Activated T-cell treated with anti-CD3 and anti-CD28 coated beads for 4 hours (primary cell): ENCODE measurements around the gene ENO3.

Experiments
- DNase-seq: peaks from one replicate; pipeline ENCODE4 v3.0.0-alpha.2; 2020

The ENO3 gene

DNA sequence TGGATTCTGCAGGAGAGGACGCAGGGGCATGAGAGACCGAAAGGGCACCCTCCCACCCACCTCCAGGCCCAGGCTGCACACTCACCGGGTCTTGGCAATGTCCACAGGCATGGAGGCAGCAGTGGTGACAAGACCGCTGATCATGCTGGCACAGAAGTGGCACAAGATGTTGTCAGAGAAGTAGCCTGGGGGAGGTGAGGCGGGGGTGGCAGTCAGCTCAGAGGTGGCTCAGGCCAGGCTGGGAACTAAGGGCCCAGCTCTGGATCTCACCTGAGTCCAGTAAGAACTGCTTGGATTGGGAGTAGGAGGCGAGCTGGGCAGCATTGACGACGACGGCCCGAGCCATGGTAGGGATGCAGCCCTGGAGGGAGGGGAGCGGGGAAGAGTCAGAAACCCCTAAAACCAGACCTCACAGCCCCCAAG lies 12.8 kb upstream of the ENO3 start:
- no peak for DNase-seq

DNA sequence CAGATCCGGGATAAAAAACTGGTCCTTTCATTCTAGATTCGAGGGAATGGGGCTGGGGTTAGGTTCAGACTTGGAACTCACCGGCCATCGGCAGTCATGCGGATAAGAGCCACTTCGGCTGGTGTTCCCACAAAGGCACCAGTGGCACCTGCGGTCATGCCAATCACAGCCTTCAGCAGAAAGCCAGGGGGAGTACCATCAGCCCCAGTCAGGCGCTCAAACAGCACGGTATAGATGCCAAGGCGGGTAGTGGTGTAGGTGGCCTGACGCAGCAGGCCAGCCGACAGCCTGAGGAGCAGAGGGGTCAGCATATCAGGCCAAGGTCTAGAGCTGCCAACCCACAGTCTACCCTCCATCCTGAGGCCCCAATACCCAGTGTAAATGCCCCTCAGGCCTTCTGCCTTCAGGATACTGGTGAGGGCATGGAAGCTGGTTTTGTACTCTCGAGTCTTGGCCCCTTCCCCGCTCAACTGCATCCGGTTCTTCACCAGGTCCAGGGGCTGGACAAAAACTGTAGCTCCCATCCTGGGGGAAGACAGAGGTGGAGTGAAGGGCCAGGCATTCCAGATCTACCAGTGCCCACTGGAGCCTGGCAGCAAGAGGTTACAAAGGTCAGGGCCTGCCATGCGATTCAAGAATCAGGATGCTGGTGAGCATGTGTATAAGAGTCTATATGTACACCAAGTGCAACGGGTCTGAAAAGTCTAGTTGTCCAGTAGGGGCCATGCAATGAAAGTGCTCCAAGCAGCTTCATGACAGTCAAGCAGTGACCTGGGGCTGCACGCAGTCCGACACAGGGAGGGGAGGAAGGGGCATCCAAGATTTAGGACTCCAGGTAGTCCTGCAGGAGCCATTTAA lies 12.0 kb upstream of the ENO3 start:
- DNase-seq, result no peak

DNA sequence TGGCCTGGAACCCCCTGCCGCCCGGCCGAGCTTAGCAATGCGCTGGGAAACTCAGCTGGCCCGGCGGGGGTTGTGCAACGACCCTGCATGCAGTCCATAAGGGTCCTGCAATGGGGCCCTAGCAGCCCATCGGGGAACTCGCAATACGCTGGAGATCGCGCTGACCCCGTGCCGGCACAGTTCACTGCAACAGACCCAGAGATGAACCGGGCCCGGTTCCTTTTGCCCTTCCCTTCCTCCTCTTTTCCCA lies 11.4 kb upstream of the ENO3 start:
- no peak for DNase-seq

DNA sequence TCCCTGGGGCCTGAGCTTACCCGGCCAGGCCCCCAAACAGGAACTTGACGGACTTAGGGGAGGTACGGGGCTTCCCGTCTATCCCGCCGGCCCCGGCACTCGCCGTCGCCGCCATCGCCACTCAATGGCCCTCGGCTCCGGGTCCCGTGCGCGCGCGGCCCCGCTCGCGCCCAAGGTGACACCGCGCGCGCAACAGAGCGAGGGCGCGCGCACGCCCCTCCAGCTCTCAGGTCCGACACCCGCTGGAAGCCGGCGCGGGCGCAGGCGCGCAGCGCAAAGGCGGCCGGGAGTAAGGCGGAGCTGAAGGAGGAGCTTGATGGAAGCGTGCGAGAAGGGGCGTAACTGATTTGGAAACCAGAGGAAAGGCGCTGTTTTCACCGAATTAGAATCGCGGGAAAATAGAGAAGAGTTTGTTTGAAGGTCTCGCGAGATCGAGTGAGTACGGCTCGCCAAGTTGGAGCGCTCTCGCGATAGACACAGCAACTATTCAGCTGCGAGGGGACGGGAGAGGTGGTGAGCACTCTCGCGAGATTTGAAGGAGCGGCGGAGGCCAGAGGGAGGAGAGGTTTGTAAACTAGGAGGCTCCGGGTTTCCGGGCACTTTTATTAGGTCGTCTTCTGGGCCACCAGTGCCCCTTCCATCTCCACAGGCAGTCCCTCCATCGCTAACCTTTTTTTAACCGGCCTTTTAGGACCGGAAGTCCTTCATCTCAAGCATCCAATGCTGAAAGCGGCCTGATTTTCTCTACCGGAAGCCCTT lies 10.9 kb upstream of the ENO3 start, which contains the start of the genes RNF167 and SLC25A11:
Gene RNF167, plus strand, starts transcription at position 473 of the 759 bp plus-strand sequence. CDS start 642 bp downstream, outside the sequence.
Gene SLC25A11, minus strand, starts transcription at position 251 of the 759 bp plus-strand sequence. Its CDS starts 136 bp downstream, at position 115.
- peak; percentile 89 for DNase-seq

DNA sequence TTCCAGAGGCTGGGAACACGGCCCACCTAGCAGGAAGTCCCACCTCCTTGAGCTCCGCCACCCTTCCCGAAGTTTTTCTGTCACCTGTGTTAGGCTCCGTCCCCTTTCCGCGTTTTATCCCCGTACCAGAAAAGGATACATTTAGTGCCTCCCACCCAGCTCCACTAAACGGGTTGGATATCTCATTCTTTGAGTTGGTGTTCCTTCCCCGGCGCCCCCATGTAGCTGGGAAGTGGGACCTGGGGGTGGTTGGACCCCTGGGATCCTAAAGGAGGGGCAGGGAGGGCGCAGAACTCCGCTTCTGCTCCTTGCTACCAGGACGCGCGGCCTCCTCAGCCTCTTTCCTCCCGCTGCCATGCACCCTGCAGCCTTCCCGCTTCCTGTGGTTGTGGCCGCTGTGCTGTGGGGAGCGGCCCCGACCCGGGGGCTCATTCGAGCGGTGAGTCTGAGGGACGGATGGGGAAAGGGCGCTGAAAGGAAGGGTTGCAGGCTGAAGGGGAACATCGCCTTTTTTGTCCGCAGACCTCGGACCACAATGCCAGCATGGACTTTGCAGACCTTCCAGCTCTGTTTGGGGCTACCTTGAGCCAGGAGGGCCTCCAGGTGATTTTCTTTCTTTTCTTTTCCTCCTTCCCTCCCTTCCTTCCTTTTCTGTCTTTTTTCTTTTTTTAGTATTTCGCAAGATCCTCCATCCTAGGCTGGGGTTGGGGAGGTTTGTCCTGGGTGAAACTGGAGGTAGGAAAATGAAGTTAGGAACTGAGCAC lies 10.2 kb upstream of the ENO3 start:
- no peak for DNase-seq

DNA sequence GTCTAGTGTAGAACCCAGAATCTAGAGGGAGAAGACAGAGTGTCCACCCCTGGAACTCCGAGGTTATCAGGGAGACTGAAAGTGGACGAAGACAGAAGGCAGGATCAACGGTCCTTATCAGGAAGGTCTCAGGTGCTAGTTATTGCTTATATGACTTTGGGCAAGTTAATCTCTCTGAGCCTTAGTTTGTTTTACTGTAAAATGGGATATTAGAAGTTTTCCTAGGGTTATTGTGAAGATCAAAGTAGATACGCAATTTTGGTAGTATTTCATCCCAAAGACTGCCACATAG lies 9.7 kb upstream of the ENO3 start:
- no peak for DNase-seq

DNA sequence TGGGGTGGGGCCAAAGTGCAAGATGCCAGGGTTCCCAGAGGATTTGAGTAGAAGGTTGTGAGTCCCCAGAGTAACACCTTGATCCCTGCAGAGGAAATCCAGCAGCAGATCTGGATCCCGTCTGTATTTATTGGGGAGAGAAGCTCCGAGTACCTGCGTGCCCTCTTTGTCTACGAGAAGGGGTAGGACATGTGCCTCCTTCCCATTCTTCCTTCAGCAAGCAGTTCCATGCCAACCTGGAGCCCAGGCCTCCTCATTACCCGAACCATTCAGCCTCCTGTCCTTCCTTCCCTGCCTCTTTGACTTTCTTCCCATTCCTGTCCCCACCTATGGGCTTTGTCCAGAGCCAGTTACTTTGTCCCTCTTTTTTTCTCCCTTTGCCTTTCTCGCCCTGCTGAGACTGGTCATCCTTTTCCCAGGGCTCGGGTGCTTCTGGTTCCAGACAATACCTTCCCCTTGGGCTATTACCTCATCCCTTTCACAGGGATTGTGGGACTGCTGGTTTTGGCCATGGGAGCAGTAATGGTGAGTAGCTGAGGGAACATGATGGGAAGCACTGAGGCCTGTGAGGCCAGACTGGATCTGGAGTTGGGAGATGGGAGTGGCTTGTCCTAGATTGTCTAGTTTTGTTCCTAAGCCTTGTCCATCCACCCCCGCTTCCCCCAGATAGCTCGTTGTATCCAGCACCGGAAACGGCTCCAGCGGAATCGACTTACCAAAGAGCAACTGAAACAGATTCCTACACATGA lies 8.0 kb upstream of the ENO3 start:
- no peak for DNase-seq

DNA sequence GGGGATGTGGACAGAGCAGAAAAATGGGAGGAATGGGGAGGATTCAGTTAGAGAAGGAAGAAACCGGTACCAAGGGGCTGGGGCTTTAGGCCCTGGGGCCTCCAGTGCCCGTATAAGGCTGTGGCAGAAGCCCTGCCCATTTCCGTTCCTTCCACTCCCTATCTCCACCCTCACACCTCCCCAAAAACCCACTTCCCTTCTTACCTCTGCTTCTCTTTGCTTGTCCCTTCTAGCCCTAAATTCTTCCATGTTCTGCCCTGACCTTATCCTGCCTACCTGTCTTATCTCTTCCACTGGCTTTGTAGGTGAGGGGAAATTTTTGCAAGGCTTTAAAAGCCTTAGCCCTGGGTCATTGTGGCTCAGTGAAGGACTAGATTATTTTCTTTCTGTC lies 6.8 kb upstream of the ENO3 start:
- DNase-seq, result no peak

DNA sequence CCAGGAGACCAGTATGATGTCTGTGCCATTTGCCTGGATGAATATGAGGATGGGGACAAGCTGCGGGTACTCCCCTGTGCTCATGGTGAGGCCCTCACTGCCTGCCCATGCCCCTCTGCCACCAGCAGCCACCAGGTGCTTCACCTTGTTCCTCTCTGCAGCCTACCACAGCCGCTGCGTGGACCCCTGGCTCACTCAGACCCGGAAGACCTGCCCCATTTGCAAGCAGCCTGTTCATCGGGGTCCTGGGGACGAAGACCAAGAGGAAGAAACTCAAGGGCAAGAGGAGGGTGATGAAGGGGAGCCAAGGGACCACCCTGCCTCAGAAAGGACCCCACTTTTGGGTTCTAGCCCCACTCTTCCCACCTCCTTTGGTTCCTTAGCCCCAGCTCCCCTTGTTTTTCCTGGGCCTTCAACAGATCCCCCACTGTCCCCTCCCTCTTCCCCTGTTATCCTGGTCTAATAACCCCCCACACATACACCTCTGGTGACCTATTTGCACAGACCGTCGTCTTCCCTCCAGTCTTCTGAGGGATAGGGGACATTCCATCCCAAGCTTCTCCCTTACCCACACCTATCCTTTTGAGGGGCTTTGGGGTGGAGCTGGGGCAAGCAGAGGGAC lies 6.3 kb upstream of the ENO3 start:
- DNase-seq, result no peak

DNA sequence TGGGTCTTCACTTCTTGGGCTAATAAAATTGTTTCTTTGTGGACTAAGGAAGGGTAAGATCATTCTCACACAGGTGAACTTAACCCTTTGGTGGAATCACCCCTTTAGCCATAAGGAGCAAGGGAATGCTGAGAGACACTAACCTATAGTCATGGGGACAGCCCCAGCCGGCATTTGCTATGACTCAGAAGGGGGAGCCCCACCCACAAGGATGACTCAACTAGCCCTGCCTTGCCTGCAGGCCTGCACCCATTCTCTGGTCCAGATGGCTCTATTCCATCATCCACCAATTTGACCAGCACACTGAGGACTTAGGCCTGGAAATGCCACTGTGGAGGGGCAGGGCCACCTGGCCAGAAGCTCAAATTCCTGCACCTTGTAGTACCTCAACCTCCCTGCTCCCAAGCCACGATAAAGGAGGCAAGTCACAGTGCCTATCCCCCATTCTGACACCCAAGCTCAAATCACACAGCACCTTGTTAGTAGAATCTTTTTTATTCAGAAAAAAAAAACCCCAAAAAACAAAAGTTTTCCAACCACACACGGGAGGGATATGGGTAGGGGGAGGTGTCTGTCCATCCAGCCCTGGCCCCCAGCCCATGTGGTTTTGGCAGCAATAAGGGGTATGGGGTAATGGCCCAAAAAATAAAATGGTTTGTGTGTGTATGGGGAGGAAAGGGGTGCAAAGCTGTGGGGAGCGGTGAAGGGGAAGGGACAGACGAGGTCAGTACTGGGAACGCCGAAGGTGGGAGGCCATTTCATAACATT lies 5.6 kb upstream of the ENO3 start:
- DNase-seq, result peak; percentile 84

DNA sequence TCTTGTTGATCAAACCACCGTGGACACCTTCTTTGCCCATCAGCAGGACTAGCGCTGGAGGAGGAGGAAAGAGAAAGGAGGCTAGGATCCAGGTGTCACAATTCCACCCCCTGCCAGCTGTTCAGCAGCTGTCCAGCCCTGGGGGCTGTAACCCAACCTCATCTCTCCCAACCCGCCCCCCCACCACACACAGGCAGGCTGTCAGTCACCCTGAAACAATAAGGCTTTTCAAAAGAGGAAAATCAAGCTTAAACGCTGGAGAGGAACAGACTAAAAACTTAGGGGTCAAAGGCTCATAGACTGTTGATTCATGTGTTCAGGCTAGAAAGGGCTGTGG lies 5.0 kb upstream of the ENO3 start:
- no peak for DNase-seq

DNA sequence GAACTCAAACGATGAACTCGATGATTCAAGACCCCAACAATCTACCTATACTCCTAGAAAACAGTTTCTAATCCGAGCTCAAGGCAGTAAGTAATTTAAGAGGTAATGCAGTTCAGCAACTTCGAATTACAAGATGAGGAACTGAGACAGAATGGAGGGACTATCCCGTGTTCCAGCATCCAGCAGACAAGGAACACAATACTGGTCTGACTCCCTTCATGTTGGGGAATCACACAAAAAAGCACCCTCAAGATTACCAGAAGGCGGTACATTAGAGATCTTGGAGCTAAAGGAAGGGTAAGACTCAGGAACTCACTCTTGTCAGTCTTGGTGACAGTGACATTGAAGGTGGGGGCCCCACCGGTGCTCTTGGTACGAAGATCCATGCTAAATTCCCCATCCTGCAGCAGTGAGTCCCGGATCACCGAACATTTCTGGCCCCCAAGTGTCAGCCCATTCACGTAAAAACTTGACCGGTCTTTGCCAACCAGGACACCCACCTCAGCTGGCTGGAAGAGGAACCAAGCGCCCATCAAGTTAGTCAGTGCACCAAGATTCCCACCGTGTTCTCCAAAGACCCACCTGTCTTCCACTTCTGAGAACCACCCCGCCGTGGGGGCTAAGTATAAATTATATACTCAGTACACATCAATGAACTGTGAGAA lies 4.5 kb upstream of the ENO3 start:
- no peak for DNase-seq

DNA sequence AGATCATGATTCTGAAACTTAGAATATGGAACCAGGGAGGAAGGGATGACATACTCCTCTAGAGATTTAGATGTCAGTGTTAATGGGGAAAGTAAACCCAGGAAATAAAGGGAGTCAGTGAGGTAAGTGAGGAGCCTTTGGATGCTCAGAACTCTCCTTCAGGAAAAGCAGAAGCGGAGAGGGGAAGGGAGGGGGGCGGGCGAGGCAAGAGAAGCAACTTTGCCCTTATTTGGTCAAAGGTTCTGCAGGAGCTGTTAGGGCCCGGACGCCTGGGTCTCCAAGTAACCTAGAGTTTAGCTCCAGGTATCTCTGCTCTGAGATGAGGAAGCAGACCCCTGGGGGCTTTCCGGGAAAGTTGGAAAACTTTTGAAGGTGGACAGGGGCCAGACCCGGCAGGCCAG lies 3.9 kb upstream of the ENO3 start:
- DNase-seq, result no peak

DNA sequence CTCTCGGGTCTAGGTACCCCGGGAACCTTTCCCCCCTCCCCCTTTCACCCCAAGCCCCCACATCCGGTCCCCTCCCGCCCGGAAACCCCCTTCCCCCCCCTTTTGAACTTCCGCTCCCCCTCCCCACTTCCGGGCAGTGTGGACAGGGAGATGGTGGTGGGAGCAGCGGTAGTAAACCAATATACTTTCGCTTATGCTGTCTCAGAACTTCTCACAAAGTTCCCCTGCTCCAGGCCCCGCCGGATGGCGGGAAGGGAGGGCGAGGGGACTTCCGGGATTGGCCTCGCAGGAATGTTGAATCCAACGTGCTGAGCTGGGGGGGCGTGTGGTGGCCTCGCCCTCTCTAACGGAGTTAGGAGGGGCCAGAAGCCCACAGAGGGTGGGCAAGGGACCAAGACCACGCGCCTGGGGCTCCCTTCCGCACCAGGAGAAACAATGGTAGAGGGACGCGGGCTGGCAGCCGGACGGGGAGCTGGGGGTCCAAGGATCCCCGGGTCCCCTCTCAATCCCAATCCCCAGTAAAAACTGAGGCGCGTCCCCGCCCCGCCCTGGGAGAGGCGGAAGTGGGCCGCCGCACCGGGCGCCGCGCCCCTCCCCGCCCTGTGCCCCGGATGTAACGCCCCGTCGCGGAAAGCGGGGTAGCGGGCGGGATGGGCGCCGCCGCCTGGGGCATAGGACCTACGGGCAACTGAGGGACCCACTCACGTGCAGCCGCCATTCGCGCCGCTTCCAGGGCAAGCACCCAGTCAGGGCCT lies 3.3 kb upstream of the ENO3 start:
- peak; percentile 45 for DNase-seq

DNA sequence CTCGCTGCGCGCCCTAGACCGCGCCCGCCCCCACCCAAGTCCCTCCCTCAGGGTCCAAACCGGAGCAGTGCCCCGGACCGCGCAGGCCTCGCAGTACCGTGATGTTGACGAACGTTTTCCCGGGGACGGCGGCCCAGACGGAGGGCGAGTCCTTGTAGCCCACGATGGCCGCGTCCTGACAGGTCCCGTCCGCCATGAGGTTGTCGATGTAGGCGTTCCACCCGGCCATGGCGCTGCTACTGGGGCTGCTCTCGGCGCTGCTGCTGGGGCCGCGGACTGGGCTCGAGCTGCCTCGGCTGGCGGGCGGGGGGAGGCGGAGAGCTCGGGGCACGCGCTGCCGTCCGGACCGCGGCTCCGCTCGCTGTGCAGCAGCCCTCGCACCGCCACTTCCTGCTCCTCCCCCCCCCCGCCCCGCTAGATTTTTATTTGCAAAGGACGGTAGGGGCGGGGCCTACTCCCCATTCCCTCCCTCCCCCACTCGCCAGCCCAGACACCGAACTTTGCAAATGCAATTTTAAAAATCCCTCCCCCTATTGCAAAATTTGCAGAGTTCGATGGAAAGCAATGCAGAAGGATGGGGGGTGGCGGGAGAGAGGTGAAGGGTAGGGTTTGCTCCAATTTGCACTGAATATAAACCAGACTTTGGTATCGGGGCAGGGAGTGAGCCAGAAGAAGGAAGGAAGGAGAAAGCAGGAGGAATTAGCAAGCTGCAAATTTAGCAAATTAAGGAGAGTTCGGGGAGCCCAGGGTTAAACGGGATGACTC lies 2.6 kb upstream of the ENO3 start, which contains the start of gene PFN1:
Gene PFN1, minus strand, starts transcription at position 365 of the 765 bp plus-strand sequence. Its CDS starts 136 bp downstream, at position 229.
- peak; percentile 86 for DNase-seq

DNA sequence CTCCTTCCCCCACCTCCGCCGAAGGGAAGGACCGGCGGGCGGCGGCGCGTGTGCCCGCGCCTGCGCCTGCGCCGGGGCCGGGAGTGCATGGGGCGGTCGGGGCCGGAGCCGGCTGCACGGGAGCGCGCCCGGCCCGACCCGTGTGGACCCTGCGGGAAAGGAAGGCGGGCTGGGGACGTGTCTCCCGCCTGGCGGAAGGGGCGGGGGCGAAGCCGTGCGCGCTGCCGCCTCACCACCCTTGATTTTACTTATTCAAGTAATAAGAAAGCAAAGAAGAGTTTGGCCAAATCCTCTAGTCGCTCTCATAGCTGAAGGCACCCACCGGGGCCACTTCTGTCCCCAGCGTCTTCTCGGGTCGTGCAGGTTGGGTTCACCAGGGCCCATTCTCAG lies 2.0 kb upstream of the ENO3 start:
- DNase-seq, result peak; percentile 38

DNA sequence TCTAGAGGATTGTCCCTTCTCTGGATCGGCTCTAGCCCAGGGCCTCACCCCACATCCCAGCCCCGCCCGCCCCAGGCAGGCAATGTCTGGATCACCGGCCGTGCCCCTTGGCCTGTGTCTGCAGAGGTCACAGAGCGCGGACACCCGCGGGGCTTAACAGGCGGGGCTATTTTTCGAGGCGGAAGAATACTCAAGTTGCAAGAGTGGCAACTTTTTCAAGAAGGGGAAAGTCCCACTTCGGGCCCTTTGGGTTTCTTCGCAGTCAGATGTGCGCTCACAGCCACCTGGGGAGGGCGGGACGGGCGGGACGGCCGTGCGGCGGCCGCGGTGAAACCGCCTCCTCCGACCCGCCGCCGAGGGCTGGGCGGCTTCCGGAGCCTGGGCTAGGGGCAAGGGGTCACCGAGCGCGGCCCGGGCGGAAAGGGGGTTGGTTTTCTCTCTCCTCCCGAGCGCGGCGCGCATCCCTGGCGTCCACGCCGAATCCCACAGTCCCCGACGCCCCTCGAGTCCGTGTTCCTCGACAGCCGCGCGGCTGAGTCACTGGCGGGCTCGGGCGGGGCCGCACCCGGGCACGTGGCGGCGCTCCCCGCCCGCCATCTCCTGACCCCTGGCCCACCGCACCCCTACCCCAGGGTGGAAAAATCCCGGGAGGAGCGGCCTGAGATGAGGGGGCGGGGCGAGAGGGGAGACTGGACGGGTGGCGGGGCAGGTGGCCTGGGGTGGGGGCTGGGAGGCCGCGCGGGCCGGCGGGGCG lies 1.4 kb upstream of the ENO3 start:
- peak; percentile 64 for DNase-seq

DNA sequence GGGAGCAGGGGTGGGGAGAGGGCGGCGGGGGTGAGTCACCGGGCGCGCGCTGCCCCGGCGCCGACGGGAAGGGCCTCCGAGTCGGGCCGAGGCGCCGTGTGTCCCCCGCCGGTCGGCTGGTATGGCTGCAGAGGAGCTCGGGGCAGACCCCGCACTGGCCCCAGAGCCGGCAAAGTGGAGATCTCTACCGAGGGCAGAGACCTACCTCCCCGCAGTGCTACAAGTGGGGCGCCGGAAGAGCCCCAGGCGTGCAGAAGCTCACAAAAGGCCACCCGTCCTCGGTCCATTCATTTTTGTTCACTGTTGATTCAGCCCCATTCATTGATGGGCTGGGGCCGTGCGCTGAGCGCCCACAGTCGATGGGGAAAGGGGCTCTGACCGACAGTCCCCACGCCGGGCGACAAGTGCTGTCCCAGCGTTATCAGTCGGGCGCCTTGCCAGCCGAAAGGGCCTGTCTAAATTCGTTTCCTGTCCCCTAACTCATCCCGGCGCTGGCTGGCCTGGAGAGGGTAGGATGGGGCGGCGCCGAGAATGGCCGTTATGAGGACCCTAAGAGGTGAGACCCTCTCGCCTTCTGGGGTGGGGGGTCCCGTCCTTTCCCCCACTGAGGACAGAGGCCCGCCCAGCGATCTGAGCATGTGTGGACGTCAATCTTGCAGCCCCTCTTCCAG lies 709 bp upstream of the ENO3 start:
- DNase-seq, result no peak
